HEK293T (cell line): ENCODE results near the gene EMC1.
"Not testable (repeated sequence)": the region's sequence is repeated elsewhere in the genome, so short reads cannot be mapped to it uniquely, and the experiment has no call there.

Experiments
- CTCF ChIA-PET: fragments of 350-600 bp; formaldehyde crosslinking; extraction: SDS; loops from one replicate; lab custom pipeline; 2021; ENCODE audit warnings: antibody characterized with exemption, inconsistent platforms; lab: Yijun Ruan, JAX
- POLR2A ChIA-PET: fragments of 350-600 bp; formaldehyde crosslinking; extraction: SDS; loops from one replicate; lab custom pipeline; 2020; ENCODE audit warnings: antibody characterized with exemption, inconsistent platforms; lab: Yijun Ruan, JAX
- DNase-seq: peaks from one replicate; pipeline ENCODE4 v3.0.0; 2012; ENCODE audit warnings: mixed read lengths; ENCODE audit errors: extremely low spot score
- ARNT ChIP-seq: fragments of 450-650 bp; IDR thresholded peaks from 2 replicates; pipeline ENCODE4 v1.6.1; 2017; ENCODE audit warnings: mild to moderate bottlenecking
- BHLHE40 ChIP-seq: fragments of 450-650 bp; IDR thresholded peaks from 2 replicates; pipeline ENCODE4 v1.6.1; 2016; ENCODE audit warnings: mild to moderate bottlenecking, moderate library complexity, borderline replicate concordance
- CTBP1 ChIP-seq: fragments of 450-650 bp; IDR thresholded peaks from 2 replicates; pipeline ENCODE4 v1.6.1; 2016; ENCODE audit warnings: borderline replicate concordance
- ELF4 ChIP-seq: fragments of 450-650 bp; IDR thresholded peaks from 2 replicates; pipeline ENCODE4 v1.6.1; 2017; ENCODE audit warnings: antibody characterized with exemption
- FOXA1 ChIP-seq: fragments of 450-650 bp; IDR thresholded peaks from 2 replicates; pipeline ENCODE4 v1.6.1; 2016; ENCODE audit warnings: mild to moderate bottlenecking
- FOXK2 ChIP-seq: fragments of 450-650 bp; IDR thresholded peaks from 2 replicates; pipeline ENCODE4 v1.6.1; 2016; ENCODE audit warnings: mild to moderate bottlenecking
- FOXM1 ChIP-seq: fragments of 450-650 bp; IDR thresholded peaks from 2 replicates; pipeline ENCODE4 v1.6.1; 2017; ENCODE audit warnings: mild to moderate bottlenecking, borderline replicate concordance
- HDGF ChIP-seq: fragments of 450-650 bp; IDR thresholded peaks from 2 replicates; pipeline ENCODE4 v1.6.1; 2017; ENCODE audit warnings: antibody characterized with exemption, borderline replicate concordance
- L3MBTL2 ChIP-seq: fragments of 450-650 bp; conservative IDR thresholded peaks from 2 replicates; pipeline ENCODE4 v1.6.1; 2016; ENCODE audit warnings: mild to moderate bottlenecking
- LEF1 ChIP-seq: fragments of 450-650 bp; IDR thresholded peaks from 2 replicates; pipeline ENCODE4 v1.6.1; 2017; ENCODE audit warnings: mild to moderate bottlenecking, borderline replicate concordance
- NFRKB ChIP-seq: fragments of 450-650 bp; IDR thresholded peaks from 2 replicates; pipeline ENCODE4 v1.6.1; 2016; ENCODE audit warnings: mild to moderate bottlenecking, moderate library complexity
- SP1 ChIP-seq: fragments of 450-650 bp; IDR thresholded peaks from 2 replicates; pipeline ENCODE4 v1.6.1; 2017
- SUZ12 ChIP-seq: fragments of 450-650 bp; IDR thresholded peaks from 2 replicates; pipeline ENCODE4 v1.6.1; 2016; ENCODE audit warnings: mild to moderate bottlenecking
- TARDBP ChIP-seq: fragments of 450-650 bp; IDR thresholded peaks from 2 replicates; pipeline ENCODE4 v1.6.1; 2016
- ZNF384 ChIP-seq: fragments of 450-650 bp; IDR thresholded peaks from 2 replicates; pipeline ENCODE4 v1.6.1; 2016
- TF ChIP-seq, protein P1 (sequence below): fragments of 450-650 bp; IDR thresholded peaks from 2 replicates; pipeline ENCODE4 v1.6.1; 2016

Gene EMC1

DNA sequence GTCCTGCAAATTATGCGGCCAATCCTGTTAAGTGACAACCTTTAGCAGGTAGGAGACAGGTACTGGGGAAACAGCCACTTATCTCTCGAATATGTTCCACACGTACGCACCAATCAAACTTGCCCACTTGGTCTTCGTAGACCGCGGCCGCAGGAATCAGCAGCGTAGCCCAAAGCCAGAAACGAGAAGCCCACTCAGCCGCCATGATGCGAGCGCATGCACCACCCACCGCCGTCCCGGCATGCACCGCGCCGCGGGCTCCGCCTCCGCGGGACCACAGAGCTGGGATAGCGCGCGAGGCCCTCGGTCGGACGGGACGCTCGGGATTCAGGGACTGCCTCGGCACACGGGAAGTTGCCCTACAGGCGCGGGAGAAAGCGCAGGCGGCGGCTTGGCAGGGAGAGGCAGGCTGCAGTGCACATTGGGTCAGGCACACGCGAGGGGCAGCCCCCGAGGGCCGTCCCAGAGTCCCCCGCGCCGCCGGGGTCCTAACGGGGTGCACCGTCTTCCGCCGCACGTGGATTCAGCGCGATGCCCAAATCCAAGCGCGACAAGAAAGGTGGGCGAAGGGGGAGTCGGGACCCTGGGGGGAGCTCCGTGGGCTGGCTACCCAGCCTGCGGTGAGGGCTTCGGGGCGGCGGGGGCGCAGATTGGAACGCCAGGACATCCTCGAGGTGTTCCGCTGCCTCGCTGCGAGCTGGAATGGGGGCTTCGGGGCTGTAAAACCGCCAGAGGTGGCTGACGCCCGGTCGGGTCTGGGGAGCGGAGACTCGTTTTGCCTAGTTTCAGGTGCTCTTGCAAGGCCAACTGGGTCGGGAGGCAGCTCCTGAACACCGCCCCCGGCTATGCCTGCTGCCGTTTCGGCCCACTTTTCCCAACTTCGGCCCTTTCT is at the start of gene EMC1, which contains the start of gene MRTO4:
TSS of gene EMC1 (minus strand) at position 220 of the 892 bp plus-strand sequence. CDS start at position 205, 15 bp downstream.
TSS of gene MRTO4 (plus strand) at position 501 of the 892 bp plus-strand sequence. CDS start at position 532, 31 bp downstream.
- POLR2A ChIA-PET: interaction anchor here (0.6 to 2.2 kb wide), 10 partner anchors 10 to 128 kb away, joined by 3 to 12 read pairs (median 4); no protein-coding TSS in a partner anchor
- peak; percentile 93 for DNase-seq
- CTCF ChIA-PET: interaction anchor here (0.6 kb wide), 1 partner anchor 389 kb away, joined by 3 read pairs; no protein-coding TSS in a partner anchor
- TF ChIP-seq ELF4 (peak; percentile 81), SUZ12 (no peak), LEF1 (peak; percentile 69; the same call in 1 of the 2 replicates), FOXM1 (no peak; the same call in 1 of the 2 replicates), L3MBTL2 (peak; percentile 98)

DNA sequence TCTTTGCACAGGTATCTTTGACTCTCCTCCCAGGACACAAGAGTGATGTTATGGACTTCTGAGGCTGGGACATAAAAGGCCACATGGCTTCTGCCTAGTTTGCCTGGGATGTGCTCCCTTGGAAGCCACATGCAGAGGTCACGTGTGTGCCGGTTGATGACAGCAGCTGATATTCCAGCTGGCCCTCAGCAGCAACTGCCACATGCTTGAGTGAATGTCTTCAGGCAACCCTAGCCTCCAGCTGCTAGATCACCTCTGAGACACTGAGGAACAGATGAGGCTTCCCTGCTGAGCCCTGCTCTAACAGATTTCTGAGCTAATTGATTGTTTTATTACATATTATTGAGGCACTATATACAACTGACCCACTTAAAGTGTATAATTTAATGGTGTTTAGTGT is 48.9 kb upstream of the EMC1 start:
- CTCF ChIA-PET: no interaction called here
- TF ChIP-seq SP1 (no peak), FOXA1 (no peak), CTBP1 (no peak), BHLHE40 (no peak), TARDBP (no peak), LEF1 (no peak), FOXM1 (no peak), ARNT (no peak), HDGF (no peak), SUZ12 (no peak), FOXK2 (no peak), ZNF384 (no peak)
- TF ChIP-seq, protein P1, sequence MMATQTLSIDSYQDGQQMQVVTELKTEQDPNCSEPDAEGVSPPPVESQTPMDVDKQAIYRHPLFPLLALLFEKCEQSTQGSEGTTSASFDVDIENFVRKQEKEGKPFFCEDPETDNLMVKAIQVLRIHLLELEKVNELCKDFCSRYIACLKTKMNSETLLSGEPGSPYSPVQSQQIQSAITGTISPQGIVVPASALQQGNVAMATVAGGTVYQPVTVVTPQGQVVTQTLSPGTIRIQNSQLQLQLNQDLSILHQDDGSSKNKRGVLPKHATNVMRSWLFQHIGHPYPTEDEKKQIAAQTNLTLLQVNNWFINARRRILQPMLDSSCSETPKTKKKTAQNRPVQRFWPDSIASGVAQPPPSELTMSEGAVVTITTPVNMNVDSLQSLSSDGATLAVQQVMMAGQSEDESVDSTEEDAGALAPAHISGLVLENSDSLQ: no peak
- no peak for DNase-seq
- POLR2A ChIA-PET: interaction anchor here (3.4 kb wide), 1 partner anchor 12 kb away, joined by 12 read pairs; the partner anchor contains the start of genes AKR7A2 and SLC66A1

DNA sequence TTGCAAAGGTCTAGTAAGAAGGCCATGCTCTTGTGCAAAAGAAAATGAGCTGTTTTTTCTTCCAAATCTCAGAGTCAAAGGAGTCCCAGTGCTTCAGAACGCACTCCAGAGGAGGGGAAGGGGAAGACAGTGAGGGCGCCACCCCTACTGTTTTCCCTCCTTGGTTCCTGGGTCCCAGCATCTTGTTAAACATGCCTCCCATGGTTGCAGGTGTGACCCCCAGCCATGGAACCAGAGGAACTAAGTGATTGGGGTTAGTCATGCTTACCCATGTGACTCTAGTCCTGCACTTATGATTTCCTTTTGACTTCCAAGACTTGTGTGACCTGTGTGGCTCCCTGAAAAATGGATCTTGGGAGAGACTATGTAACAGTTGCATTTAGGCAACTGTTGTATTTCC is 43.3 kb upstream of the EMC1 start:
- ChIA-PET CTCF (no interaction called here), POLR2A (no interaction called here)

DNA sequence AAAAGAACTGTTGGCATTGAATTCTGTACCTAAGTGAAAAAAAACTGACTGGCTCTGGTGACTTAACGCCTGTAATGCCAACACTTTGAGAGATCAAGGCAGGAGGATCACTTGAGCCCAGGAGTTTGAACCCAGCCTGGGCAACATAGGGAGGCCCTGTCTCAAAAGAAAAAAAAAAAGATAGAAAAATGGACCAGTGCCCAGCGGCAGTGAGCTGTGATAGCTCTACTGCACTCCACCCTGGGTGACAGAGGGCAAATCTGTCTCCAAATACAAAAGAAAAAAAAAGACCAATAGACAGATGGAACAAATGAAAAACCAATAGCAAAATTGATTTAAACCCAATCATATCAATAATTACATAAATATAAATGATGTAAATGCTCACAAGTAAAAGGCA is 37.9 kb upstream of the EMC1 start:
- ChIA-PET CTCF (no interaction called here), POLR2A (no interaction called here)
- DNase-seq: no peak
- TF ChIP-seq TARDBP: no peak
- no peak for TF ChIP-seq FOXM1
- TF ChIP-seq L3MBTL2: no peak
- TF ChIP-seq SP1: no peak
- no peak for TF ChIP-seq NFRKB
- no peak for TF ChIP-seq HDGF
- no peak for TF ChIP-seq ZNF384
- no peak for TF ChIP-seq CTBP1

More for the DNA sequence above, 43.3 kb upstream of the EMC1 start:
- TF ChIP-seq BHLHE40 (no peak), ELF4 (no peak), HDGF (no peak), LEF1 (no peak), ZNF384 (no peak)
- TF ChIP-seq, protein P1: no peak
- DNase-seq: no peak

DNA sequence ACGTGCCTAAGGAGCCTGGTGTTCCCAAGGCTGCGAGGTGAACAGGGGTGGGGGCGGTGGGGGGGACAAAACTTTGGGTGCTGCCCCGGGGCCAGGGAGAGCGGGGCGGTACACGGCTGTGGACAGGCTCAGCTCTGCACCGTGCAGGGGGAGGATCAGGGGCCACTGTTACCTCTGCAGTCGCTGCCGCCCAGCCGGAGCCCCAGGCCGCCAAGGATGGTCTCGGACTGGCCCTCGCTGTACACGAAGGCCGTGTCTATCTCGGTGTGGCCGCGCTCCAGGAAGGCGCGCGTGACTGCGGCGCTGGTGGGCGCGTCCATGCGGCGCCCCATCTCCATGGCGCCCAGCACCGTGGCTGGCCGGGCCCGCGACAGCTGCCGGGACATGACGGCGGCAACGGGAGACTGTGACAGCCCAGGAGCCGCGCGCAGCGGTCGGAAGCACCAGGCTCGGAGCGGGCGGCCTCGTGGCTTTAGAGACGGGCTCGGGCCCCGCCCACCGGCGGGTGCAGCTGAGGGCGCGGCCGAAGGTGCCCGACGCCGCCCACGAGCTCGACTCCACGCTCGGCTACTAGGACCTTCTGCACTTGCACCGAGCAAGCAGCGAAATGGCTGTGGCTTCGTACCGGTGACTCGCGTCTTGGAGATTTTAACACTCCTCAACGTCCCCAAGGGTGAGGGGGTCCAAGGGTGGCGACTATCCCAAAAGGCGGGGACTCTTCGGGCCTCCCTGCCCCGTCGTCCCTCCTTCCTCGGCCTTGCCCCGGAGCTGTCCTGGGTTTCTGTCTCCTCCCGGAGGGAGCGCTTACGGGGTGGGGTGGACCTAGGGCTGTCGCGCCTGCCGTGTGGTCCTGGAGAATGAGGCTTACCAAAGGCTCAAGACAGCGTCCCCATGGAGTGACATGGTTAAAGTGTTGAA is 37.3 kb upstream of the EMC1 start, which contains the start of gene AKR7A3:
TSS of gene AKR7A3 (minus strand) at position 447 of the 918 bp plus-strand sequence. CDS start at position 386, 61 bp downstream.
- CTCF ChIA-PET, POLR2A ChIA-PET, DNase-seq: not testable (repeated sequence)

DNA sequence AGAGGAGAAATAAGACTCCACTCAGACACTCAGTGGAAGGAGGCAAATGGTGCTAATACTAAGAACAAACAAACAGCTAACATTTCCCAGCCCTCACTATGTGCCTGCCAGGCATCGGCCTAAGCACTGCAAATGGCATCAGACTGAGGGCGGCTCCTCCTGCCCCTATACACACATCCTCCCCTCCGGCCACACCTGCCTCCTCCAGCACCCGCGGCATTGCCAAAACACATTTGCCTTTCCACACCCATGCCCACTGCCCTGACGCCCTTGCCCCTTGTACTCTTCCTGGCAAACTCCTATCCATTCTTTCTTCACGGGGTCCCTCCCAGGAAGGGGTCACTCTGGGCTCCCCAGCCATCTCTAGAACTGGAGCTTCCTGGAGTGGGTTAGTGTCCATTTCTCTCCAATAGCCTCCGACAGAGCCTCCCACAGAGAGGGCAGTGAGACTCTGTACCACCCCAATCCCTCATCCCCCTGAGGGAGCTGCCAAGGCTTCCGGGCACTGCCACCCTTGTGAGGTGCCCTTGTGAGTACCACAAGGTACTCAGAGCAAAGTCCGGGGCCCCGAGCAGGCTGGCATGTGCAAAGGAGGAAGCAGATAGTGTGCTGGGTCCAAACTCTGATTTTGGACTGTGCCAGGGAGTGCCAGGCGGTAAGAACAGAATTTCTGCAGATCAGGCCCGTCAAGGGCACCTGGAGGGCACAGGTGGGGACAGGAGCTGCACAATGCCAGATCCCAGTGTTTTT is 36.3 kb upstream of the EMC1 start:
- CTCF ChIA-PET: no interaction called here
- POLR2A ChIA-PET: no interaction called here
- DNase-seq: no peak
- TF ChIP-seq, protein P1: no peak

DNA sequence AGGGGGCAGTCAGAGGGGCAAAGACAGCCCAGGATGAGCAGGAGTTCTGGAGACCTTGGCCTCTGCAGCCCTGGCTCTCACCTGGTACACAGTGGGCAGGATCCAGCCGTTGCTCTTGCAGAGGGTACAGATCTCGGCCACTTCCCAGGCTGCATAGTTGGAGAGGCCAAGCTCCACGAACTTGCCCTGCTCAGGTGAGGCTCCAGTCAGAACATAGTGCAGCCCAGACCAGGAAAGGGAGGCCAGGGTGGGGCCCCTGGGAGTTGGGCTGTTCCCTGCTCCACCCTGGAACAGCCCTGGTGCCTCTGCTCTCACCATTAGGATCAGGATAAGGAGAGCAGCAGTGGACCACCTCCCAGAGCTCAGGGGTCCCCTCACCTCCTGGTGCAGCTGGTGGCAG is 34.5 kb upstream of the EMC1 start:
- CTCF ChIA-PET, POLR2A ChIA-PET, DNase-seq: not testable (repeated sequence)

DNA sequence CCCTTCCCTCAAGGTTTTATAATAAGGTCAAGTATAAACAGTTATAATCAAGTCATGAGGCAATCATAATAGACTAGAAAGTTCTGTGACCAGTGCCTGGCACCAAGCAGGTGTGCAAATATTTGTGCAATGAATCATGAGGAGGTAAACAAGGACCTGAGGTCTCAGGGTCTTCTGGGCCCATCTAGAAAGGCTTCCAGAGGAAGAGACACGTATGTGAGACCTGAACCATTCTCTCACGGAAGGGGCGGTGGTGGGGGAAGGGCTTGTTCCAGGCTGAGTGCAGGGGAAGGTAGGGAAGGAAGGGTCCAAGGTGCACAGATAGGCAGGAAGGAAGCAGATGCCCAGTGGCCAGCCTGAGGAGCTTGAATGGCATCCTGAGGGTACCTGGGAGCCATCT is 34.0 kb upstream of the EMC1 start:
- POLR2A ChIA-PET, DNase-seq, CTCF ChIA-PET: not testable (repeated sequence)
